Neural progenitor cell (in vitro differentiated cells): ENCODE results near the gene ZNF280D. TPM values are rescaled to one million over a fixed set of nuclear protein-coding genes. Genes with fewer than 3 reads are reported as not detected.
A peak's percentile ranks its signal among the peaks of the same experiment; 100 is the strongest.

Experiments
- DNase-seq: peaks from one replicate; pipeline ENCODE4 v3.0.0-alpha.2; 2016; ENCODE audit warnings: low spot score
- H2AFZ ChIP-seq: fragments of 200-600 bp; sonication (generic); replicated peaks from 2 replicates; pipeline ENCODE4 v1.6.1; 2016; ENCODE audit warnings: antibody characterized with exemption
- H3F3A ChIP-seq: fragments of 200-600 bp; sonication (generic); 2 replicates; pipeline ENCODE4 v1.6.1; 2016; ENCODE audit warnings: antibody characterized with exemption, low read depth
- H3K27ac ChIP-seq: fragments of 200-600 bp; sonication (generic); 2 replicates; pipeline ENCODE4 v1.5.1; 2016; ENCODE audit warnings: mild to moderate bottlenecking
- H3K27me3 ChIP-seq: fragments of 200-600 bp; sonication (generic); 2 replicates; pipeline ENCODE4 v1.6.1; 2016; ENCODE audit warnings: mild to moderate bottlenecking, moderate library complexity
- H3K36me3 ChIP-seq: fragments of 200-600 bp; sonication (generic); 2 replicates; pipeline ENCODE4 v1.5.1; 2016
- H3K4me1 ChIP-seq: fragments of 200-600 bp; sonication (generic); 2 replicates; pipeline ENCODE4 v1.6.1; 2016; ENCODE audit warnings: mixed run types
- H3K4me2 ChIP-seq: fragments of 200-600 bp; sonication (generic); 2 replicates; pipeline ENCODE4 v1.6.1; 2016
- H3K4me3 ChIP-seq: fragments of 200-600 bp; sonication (generic); 2 replicates; pipeline ENCODE4 v1.5.1; 2016
- H3K79me2 ChIP-seq: fragments of 200-600 bp; sonication (generic); 2 replicates; pipeline ENCODE4 v1.6.1; 2016; ENCODE audit warnings: low read depth
- H3K9ac ChIP-seq: fragments of 200-600 bp; sonication (generic); 2 replicates; pipeline ENCODE4 v1.6.1; 2016
- H3K9me3 ChIP-seq: fragments of 200-600 bp; sonication (generic); 2 replicates; pipeline ENCODE4 v1.5.1; 2016; ENCODE audit warnings: low read depth
- H4K20me1 ChIP-seq: fragments of 200-600 bp; sonication (generic); 2 replicates; pipeline ENCODE4 v1.6.1; 2016; ENCODE audit warnings: low read depth
- H3K27ac Mint-ChIP-seq: 3 replicates; pipeline ENCODE4 v1.8.0; 2021; ENCODE audit warnings: mixed read lengths
- H3K27me3 Mint-ChIP-seq: 2 replicates; pipeline ENCODE4 v1.8.0; 2022; ENCODE audit warnings: low read depth, mild to moderate bottlenecking, inconsistent platforms, moderate library complexity, mixed read lengths; ENCODE audit not compliant: insufficient read depth
- H3K36me3 Mint-ChIP-seq: 3 replicates; pipeline ENCODE4 v1.8.0; 2021; ENCODE audit warnings: mixed read lengths
- H3K4me1 Mint-ChIP-seq: 3 replicates; pipeline ENCODE4 v1.8.0; 2021; ENCODE audit warnings: mixed read lengths
- H3K4me3 Mint-ChIP-seq: 3 replicates; pipeline ENCODE4 v1.8.0; 2021; ENCODE audit warnings: mild to moderate bottlenecking, moderate library complexity, mixed read lengths
- H3K9me3 Mint-ChIP-seq: 3 replicates; pipeline ENCODE4 v1.8.0; 2020; ENCODE audit warnings: mixed read lengths
- CTCF ChIP-seq: fragments of 200-600 bp; sonication (generic); IDR thresholded peaks from 2 replicates; pipeline ENCODE4 v1.5.1; 2017; ENCODE audit warnings: antibody characterized with exemption, mild to moderate bottlenecking
- EZH2 ChIP-seq: fragments of 200-600 bp; sonication (generic); IDR thresholded peaks from 2 replicates; pipeline ENCODE4 v1.6.1; 2017; ENCODE audit warnings: antibody characterized with exemption, mild to moderate bottlenecking, moderate library complexity
- EZH2phosphoT487 ChIP-seq: fragments of 200-600 bp; sonication (generic); IDR thresholded peaks from 2 replicates; pipeline ENCODE4 v1.6.1; 2017; ENCODE audit warnings: antibody characterized with exemption
- total RNA-seq: library from RNA; depleted of rRNA; stranded (reverse); fragments of >200 nt; gene quantifications from 2 replicates; pipeline ENCODE4 v1.2.3, GENCODE V29; 2015; ENCODE audit warnings: low replicate concordance

The ZNF280D gene
- total RNA-seq, 1 donor from 2014 or later = 9.9 TPM

DNA sequence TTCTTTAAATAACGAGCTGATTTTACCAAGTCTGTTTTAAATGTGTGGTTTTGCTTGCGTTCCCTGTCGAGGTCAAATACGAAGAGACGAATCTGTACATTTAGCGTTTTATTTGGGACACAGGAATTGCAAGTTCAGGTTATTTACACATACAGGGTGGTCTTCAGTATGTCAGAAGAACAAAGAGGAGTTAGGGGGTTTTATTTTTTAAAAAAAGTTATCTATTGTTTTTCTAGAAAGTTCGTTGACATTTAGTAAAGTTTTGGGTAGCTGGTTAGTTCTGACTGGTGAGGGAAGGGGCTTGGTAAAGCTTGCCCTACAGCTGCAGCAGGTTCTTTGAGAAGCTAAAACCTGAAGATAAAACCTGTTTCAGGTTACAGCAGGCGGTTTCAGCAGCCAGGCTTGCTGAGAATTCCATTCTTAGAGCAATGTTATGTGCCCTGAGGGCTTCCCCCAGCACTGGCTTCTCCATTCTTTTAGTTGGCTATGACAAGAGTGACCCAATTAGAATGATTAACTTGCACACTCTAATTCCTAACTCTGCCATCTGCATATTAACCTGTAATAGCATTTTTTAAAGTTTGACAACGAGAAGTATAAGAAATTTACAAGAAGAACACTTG, 815 bp upstream of the ZNF280D start:
- Histone ChIP-seq H3F3A (no peaks in the 10 kb centered on the region), H2AFZ (no peak overlapping the region), H3K4me1 (no peaks in the 10 kb centered on the region), H3K4me3 (no peak overlapping the region), H3K36me3 (no peaks in the 10 kb centered on the region), H3K4me2 (no peak overlapping the region), H4K20me1 (no peaks in the 10 kb centered on the region), H3K27me3 (no peaks in the 10 kb centered on the region), H3K27ac (no peak overlapping the region), H3K9ac (no peak overlapping the region), H3K9me3 (no peaks in the 10 kb centered on the region), H3K79me2 (no peaks in the 10 kb centered on the region)
- TF ChIP-seq EZH2phosphoT487 = no peak
- no peak for TF ChIP-seq CTCF
- TF ChIP-seq EZH2 = no peak
- no peaks in the 10 kb centered on the region for H3K27me3 Mint-ChIP-seq
- peaks cover 16% of the 10 kb centered on the region for H3K9me3 Mint-ChIP-seq
- DNase-seq = no peak
- no peaks in the 10 kb centered on the region for H3K36me3 Mint-ChIP-seq
- H3K27ac Mint-ChIP-seq = no peak overlapping the region
- peak overlapping the region; percentile 20 for H3K4me3 Mint-ChIP-seq
- peaks cover 8% of the 10 kb centered on the region for H3K4me1 Mint-ChIP-seq

DNA sequence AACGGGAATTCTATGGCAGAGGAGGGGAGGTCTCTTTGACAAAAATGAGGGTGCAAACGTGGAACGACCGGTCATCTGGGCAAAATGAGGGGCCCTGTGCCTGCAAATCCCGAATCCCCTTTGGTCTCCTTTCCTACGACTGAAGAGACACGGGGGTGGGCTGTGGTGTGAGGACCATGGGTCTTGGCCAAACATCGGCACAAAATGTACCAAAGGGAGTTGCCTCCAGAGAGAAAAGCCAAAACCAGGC, 498 bp downstream of the ZNF280D start:
- Mint-ChIP-seq H3K4me1 (peaks cover 8% of the 10 kb centered on the region), H3K27ac (peak overlapping the region; percentile 94), H3K36me3 (peaks cover 2% of the 10 kb centered on the region), H3K9me3 (peaks cover 16% of the 10 kb centered on the region), H3K27me3 (no peaks in the 10 kb centered on the region), H3K4me3 (peak overlapping the region; percentile 84)
- H3K4me2 ChIP-seq = no peak overlapping the region
- H3K36me3 ChIP-seq = no peaks in the 10 kb centered on the region
- DNase-seq = no peak
- TF ChIP-seq CTCF = no peak
- no peak for TF ChIP-seq EZH2phosphoT487
- no peak for TF ChIP-seq EZH2
- no peak overlapping the region for H3K4me3 ChIP-seq
- H4K20me1 ChIP-seq = no peaks in the 10 kb centered on the region
- no peaks in the 10 kb centered on the region for H3K9me3 ChIP-seq
- H3K79me2 ChIP-seq = no peaks in the 10 kb centered on the region
- H3K9ac ChIP-seq = no peak overlapping the region
- no peaks in the 10 kb centered on the region for H3K27me3 ChIP-seq
- no peaks in the 10 kb centered on the region for H3K4me1 ChIP-seq
- no peak overlapping the region for H2AFZ ChIP-seq
- no peak overlapping the region for H3K27ac ChIP-seq
- no peaks in the 10 kb centered on the region for H3F3A ChIP-seq

- DNase-seq = no peak
- H2AFZ ChIP-seq = no peak overlapping the region
Measured at GRCh38 chr15:56732135-56732885, 999 bp downstream of the ZNF280D start.

More at GRCh38 chr15:56732135-56732885, 999 bp downstream of the ZNF280D start:
- H3K27me3 Mint-ChIP-seq = no peaks in the 10 kb centered on the region
- no peak overlapping the region for H3K9ac ChIP-seq
- H3K27ac Mint-ChIP-seq = peak overlapping the region; percentile 94
- H3K4me3 Mint-ChIP-seq = peak overlapping the region; percentile 84
- no peak overlapping the region for H3K27ac ChIP-seq
- no peaks in the 10 kb centered on the region for H3K9me3 ChIP-seq
- peaks cover 2% of the 10 kb centered on the region for H3K36me3 Mint-ChIP-seq
- no peak overlapping the region for H3K4me3 ChIP-seq
- peaks cover 16% of the 10 kb centered on the region for H3K9me3 Mint-ChIP-seq
- H3K79me2 ChIP-seq = no peaks in the 10 kb centered on the region
- H3F3A ChIP-seq = no peaks in the 10 kb centered on the region
- H3K27me3 ChIP-seq = no peaks in the 10 kb centered on the region
- H3K36me3 ChIP-seq = no peaks in the 10 kb centered on the region
- no peak overlapping the region for H3K4me2 ChIP-seq
- H4K20me1 ChIP-seq = no peaks in the 10 kb centered on the region
- TF ChIP-seq CTCF (no peak), EZH2 (no peak), EZH2phosphoT487 (no peak)
- no peaks in the 10 kb centered on the region for H3K4me1 ChIP-seq
- H3K4me1 Mint-ChIP-seq = peaks cover 8% of the 10 kb centered on the region
